ENCODE measurements around the gene ATP8A2. TPM values are rescaled to one million over a fixed set of nuclear protein-coding genes. Genes with fewer than 3 reads are reported as not detected.

The ATP8A2 gene
- polyA plus RNA-seq, 3 donors, result not detected

GRCh38 chr13:25869941-25870340 lies 498.2 kb downstream of the ATP8A2 start:
- no peak for TF ChIP-seq CTCF (IDR thresholded peaks at IDR 0.05)
- Histone ChIP-seq H3K79me2 (ENCODE audit: insufficient read depth, low read length) (no peaks in the 10 kb centered on the region), H2AFZ (ENCODE audit: insufficient read depth, low read depth, low read length, poor library complexity, severe bottlenecking) (no peak overlapping the region), H3K4me1 (ENCODE audit: control insufficient read depth in 1 of 2, insufficient read depth in 2 of 2, low read length in 2 of 2) (peaks cover 42% of the 10 kb centered on the region in 2 donors), H3K9me3 (replicated peaks in 1 of 2; ENCODE audit: control insufficient read depth in 1 of 2, insufficient read depth in 1 of 2, low read length in 2 of 2) (no peaks in the 10 kb centered on the region), H3K4me2 (replicated peaks; ENCODE audit: extremely low read depth, low read length, poor library complexity, severe bottlenecking) (no peak overlapping the region), H3K27me3 (ENCODE audit: control insufficient read depth in 2 of 2, insufficient read depth in 2 of 2, low read length in 2 of 2) (no peaks in the 10 kb centered on the region), H4K20me1 (ENCODE audit: insufficient read depth, low read length) (no peaks in the 10 kb centered on the region), H3K4me3 (replicated peaks in 1 of 3; ENCODE audit: low read depth in 2 of 3, low read length in 3 of 3) (no peak overlapping the region), H3K9ac (ENCODE audit: insufficient read depth, low read length, poor library complexity, severe bottlenecking) (no peak overlapping the region), H3K36me3 (replicated peaks in 1 of 2; ENCODE audit: control insufficient read depth in 1 of 2, insufficient read depth in 2 of 2, low read length in 2 of 2) (no peaks in the 10 kb centered on the region), H3K27ac (ENCODE audit: low read depth in 1 of 2, low read length in 2 of 2) (no peak overlapping the region)
- intact Hi-C loops (cut with micrococcal nuclease), result no loop called here
- Mint-ChIP-seq H3K9me3 (peaks cover 1 to 5% (median 4%) of the 10 kb centered on the region in 7 donors), H3K36me3 (no peaks in the 10 kb centered on the region), H3K27ac (peak overlapping the region in 1 of 7 donors; percentile 3), H3K27me3 (ENCODE audit: low read depth in 3 of 3) (peaks cover 0 to 6% (median 6%) of the 10 kb centered on the region in 3 donors), H3K4me3 (no peak overlapping the region), H3K4me1 (peaks cover 43% of the 10 kb centered on the region)
- DNase-seq, result no peak
- 96% methylated on average over 9 of the region's 12 CpGs for WGBS (ENCODE audit: insufficient coverage)

DNA sequence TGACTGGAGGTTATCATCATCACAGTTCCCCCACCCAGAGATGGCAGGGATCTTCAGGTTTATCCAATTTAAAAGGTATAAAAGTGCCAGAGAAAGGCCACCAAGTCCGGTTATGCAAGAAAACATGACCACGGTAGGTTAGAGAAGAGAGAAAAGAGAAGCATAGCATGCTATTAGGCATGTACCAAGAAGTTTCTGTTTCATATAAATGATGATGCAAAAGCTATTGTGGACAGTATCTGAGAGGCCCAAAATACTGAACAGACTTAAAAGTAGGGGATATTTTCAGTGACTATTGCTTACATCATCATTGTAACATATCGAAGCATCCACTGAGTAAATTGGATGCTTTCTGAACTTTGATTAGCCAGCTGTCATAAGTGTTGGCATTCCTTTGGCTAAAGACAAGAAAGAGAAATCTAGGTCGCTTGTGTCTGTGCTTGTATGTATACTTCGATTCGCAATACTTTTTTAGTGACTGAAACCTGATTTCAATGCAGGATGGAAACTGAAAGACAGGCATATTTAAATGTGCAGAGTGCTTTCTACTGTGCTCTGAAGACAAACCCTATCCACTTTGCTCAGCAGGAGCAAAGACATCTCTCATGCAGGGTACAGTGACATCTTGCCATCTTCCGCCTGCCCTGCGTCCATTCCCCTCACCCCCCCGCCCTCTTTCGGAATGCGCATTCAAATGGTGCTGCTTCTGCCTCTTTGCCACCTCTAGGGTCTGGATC lies 499.8 kb downstream of the ATP8A2 start:
- Mint-ChIP-seq H3K4me3 (no peak overlapping the region), H3K9me3 (peaks cover 1 to 5% (median 4%) of the 10 kb centered on the region in 7 donors), H3K4me1 (peaks cover 49% of the 10 kb centered on the region), H3K27me3 (ENCODE audit: low read depth in 3 of 3) (peaks cover 2 to 6% (median 4%) of the 10 kb centered on the region in 3 donors), H3K27ac (peak overlapping the region in 5 of 7 donors; percentile 23 to 87 (median 52)), H3K36me3 (no peaks in the 10 kb centered on the region)
- Histone ChIP-seq H3K9ac (ENCODE audit: insufficient read depth, low read length, poor library complexity, severe bottlenecking) (no peak overlapping the region), H3K9me3 (replicated peaks in 1 of 2; ENCODE audit: control insufficient read depth in 1 of 2, insufficient read depth in 1 of 2, low read length in 2 of 2) (no peaks in the 10 kb centered on the region), H3K4me2 (replicated peaks; ENCODE audit: extremely low read depth, low read length, poor library complexity, severe bottlenecking) (no peak overlapping the region), H3K27me3 (ENCODE audit: control insufficient read depth in 2 of 2, insufficient read depth in 2 of 2, low read length in 2 of 2) (no peaks in the 10 kb centered on the region), H4K20me1 (ENCODE audit: insufficient read depth, low read length) (no peaks in the 10 kb centered on the region), H3K79me2 (ENCODE audit: insufficient read depth, low read length) (no peaks in the 10 kb centered on the region), H3K4me3 (replicated peaks in 1 of 3; ENCODE audit: low read depth in 2 of 3, low read length in 3 of 3) (no peak overlapping the region), H3K4me1 (ENCODE audit: control insufficient read depth in 1 of 2, insufficient read depth in 2 of 2, low read length in 2 of 2) (peaks cover 44 to 51% of the 10 kb centered on the region in 2 donors), H3K36me3 (replicated peaks in 1 of 2; ENCODE audit: control insufficient read depth in 1 of 2, insufficient read depth in 2 of 2, low read length in 2 of 2) (no peaks in the 10 kb centered on the region), H3K27ac (ENCODE audit: low read depth in 1 of 2, low read length in 2 of 2) (no peak overlapping the region), H2AFZ (ENCODE audit: insufficient read depth, low read depth, low read length, poor library complexity, severe bottlenecking) (no peak overlapping the region)
- 78% methylated on average over 8 of the region's 11 CpGs for whole genome bisulfite sequencing (ENCODE audit: insufficient coverage)
- DNase-seq, result peak in 2 of 3 donors; percentile 1 to 56
- TF ChIP-seq CTCF (IDR thresholded peaks at IDR 0.05), result no peak
- intact Hi-C loops (cut with micrococcal nuclease), result no loop called here

All from CD14-positive monocyte (primary cell).